Medulla oblongata (tissue), 1 donor: ENCODE results near the gene INPP1.

Experiments used
- DNase-seq: peaks from one replicate; pipeline ENCODE4 v3.0.0-alpha.2; 2015; ENCODE audit errors: extremely low spot score

Gene INPP1

DNA sequence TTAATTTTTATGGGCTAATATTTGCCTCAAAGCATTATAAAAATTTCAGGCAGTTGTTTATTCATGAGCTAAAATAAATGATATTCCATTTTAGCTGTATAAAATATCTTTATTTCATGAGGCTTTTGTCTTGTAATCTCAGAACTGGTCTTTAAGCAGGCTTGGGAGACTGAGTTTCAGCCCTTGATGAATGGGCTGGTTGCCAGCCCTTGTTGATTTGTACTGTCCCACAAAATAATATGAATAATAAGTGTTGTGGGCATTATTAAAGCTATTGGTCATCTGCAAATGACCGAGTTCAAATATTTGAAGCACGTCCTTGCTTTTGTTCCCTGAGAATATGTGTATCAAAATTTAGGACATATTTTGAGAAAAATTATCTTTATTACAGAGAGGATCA is 18.2 kb downstream of the INPP1 start:
- DNase-seq, result no peak

DNA sequence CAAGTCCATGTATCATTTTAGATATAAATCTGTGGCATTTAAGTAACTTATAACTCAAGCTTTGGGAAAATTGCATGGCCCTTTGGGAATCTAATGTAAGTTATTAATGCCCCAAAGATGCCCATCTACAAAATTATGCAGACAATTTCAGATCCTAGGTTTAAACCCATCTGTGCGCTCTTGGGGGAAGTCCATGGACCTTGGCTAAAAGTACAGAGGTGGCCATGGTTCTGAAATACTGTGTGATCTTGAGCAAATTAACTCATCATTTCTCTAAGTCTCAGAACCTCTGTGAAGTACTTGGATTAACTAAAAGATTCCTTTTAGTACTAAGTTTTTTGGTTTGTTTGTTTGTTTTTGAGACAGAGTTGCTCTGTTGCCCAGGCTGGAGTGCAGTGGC is 19.5 kb downstream of the INPP1 start:
- DNase-seq, result no peak

DNA sequence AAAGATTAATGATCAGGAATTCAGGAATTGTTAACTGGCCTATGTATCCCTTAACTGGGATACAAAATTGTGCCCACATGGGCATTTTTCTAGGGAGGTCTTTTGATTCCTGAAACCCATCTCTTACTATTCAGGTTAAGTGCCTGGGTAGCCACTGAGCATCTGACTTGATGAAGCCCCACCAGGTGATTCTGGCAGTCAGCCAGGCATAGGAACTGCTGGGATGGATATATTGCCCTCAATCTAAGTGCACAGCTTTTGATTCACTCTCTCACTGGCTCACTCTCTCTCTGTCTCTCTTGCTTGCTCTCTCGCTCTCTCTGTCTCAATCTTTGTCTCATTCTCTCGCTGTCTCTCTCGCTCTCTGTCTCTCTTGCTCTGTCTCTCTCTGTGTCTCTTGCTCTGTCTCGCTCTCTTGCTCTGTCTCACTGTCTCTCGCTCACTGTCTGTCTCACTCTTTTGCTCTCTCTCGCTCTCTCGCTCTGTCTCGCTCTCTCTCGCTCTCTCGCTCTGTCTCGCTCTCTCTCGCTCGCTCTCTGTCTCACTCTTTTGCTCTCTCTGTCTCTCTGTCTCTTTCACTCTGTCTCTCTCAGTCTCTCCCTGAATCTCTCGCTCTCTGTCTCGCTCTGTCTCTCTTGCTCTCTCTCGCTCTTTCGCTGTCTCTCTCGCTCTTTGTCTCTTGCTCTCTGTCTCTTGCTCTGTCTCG is 22.3 kb downstream of the INPP1 start:
- no peak for DNase-seq

DNA sequence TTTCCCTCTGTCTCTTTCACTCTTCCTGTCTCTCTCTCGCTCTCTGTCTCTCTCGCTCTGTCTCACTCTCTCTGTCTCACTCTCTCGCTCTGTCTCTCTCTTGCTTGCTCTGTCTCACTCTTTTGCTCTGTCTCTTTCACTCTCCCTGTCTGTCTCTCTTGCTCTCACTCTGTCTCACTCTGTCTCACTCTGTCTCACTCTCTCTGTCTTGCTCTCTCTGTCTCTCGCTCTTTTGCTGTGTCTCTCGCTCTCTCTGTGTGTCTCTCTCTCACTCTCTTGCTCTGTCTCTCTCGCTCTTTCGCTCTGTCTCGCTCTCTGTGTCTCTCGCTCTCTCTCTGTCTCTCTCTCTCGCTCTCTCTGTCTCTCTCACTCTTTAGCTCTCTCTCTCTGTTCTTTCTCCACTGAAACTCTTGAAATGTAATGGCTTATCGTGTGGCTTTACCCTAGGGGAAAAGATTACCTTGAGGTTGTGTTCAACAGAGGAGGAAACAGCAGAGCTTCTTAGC is 22.9 kb downstream of the INPP1 start:
- DNase-seq, result no peak

DNA sequence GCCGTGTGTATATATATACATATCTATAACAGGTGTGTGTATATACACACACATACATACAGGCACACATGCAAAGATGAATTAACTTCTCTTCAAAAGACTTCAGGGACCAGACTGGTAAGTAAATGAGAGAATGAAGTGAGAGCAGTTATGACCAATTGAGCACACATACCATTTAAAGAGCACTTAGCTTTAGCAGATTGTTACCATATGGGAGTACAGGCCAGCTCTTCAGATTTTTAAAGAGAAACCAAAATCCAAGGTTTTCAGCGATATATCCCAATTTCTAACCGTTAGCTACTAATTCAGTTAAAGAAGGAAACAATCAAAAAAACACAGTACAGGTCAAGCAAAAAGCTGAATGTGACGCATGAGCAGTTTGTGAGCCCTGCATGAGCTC is 23.7 kb downstream of the INPP1 start:
- no peak for DNase-seq

DNA sequence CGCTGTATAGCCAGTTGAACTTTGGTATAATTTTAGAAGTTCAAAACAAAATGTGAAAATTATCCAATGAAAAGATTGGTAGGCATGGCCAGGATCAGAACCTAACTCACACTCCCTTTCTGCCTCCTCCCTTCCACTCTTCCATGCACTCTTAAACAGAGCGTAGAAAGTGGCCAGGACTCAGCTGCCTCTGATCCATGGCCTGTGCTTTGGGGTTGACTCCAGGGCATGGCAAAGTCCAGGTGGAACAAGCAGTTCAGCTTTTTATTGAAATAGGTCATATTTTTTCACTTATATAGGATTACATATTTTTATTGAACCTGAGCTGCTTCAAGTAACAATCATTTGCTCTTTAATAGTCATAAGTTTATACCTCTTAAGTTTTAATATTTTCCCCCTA is 26.2 kb downstream of the INPP1 start:
- no peak for DNase-seq

DNA sequence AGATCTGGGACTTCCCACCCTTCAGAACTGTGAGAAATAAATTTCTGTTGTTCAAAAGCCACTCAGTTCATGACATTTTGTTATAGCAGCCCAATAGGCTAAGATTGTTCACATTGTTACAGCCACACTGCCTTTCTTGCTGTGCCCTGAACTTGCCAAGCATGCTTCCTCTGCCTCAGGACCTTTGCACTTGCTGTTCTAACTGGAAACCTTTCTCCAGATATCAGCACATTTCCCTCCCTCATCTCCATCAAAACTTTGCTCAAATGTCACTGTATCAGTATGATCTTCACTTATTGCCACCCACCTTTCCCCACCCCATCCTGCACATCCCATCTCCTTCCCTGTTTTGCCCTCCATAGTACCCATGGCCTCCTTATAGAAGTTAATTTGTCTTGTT is 32.7 kb downstream of the INPP1 start:
- no peak for DNase-seq

DNA sequence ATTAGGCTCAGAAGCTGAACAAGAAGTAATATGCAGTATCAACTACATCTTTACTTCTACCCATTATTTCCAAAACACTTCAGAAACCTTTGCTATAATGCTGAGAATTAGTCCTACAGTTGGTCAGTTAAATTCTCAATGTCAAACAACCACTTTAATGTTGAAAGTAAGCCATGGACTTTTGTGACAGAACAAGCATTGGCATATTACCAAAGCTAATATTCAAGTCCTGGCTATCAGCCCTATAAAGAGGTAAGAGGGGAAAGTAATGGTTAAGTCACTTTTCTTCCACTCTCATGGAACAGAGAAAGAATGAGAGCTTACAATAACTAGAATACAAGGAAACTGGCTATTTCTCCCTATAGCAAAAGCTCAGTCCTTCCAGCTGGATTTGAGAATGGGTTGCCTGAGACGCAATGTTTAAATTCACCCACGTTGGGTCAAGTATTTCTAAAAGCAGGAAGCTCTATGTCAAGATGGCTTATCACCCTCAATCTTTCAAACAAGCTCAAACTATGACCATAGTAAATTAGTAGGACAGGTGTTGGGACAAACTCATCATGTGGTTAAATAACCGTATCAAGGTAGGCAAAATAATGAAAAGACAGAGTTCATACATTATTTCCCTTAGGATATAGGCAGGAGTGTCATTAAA is 33.3 kb downstream of the INPP1 start:
- DNase-seq, result no peak

DNA sequence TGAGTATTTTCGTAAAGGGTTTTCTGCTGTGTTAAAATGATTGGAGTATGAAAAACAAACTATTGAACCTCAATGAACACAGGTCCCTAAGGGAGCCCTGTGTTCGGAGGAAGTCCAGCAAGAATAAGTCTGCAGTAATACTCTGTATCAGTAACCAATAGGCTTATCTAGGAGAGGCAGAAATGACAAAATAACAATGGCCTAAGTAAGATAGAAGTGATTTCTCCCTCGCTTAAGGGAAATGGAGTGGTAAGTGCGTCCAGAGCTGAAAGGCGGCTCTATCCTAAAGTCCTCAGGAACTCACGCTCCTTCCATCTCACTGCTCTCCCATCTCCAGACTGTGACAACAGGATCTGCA is 35.5 kb downstream of the INPP1 start:
- DNase-seq, result no peak

DNA sequence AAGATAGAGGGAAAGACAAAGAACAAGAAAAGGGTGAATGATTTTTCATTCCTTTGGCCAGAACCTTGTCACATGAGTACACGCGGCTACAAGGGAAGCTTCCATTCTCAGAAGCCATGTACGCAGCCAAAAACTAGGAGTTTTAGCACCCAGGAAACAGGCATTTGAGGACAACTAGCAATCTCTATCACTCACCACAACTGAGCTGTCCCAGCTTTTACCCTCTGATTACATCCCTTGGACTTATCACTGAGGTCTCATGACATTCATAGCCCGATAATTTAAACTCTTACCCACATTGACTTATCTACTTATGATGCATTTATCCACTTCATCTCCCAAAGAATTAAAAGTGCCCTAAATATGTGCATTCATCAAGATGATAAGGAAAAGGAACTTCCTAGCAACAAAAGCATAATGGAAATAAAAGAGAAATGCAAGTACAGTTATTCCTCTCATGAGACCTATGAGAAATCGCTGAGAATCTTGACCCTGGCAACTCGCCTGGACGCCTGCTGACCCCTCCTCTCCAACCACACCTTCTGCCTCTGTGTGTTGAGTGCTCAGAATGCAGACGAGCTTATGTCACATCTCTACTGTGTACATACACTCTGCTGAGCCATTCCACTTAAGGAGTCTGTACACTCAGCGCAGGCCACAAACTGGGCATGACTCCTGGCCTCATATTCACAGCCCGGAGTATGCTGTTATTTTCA is 36.0 kb downstream of the INPP1 start:
- no peak for DNase-seq

DNA sequence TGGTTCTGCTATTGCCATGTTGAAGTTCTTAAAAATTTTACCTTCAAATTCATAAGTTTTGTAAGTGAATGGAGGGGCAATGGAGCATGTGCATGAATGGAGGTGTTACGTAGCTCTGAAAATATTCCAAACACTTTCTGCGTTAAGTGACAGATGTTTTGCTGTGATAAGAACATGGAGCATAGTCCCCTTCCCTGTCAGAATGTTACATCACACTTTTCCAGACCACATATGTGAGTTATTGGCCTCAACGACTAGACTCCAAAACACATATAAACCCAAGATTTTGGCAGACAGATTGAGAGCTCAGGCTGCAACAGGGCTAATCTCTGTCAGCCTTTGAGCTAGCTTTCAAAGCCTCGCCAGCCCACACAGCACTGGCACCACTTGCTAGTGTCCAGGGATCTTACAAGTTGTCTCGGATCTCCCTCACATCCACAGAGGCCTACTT is 37.6 kb downstream of the INPP1 start:
- DNase-seq, result no peak

DNA sequence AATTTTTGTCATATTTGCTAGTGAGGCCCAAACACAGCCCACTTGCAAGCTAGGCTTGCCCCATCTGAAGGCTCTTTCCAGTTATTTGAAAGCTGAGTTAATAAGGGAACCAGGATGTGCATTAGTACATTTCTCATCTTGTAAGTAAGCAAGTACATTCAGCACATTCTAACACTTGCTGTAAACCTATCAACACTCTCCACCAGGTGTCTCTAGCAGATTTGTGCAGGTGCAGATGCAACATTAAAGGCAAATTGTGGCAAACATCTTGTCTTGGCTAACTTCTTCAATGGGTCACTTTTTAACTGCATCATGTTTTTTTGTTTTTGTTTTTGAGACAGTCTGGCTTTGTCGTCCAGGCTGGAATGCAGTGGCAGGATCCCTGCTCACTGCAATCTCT is 39.5 kb downstream of the INPP1 start:
- peak; percentile 59 for DNase-seq

DNA sequence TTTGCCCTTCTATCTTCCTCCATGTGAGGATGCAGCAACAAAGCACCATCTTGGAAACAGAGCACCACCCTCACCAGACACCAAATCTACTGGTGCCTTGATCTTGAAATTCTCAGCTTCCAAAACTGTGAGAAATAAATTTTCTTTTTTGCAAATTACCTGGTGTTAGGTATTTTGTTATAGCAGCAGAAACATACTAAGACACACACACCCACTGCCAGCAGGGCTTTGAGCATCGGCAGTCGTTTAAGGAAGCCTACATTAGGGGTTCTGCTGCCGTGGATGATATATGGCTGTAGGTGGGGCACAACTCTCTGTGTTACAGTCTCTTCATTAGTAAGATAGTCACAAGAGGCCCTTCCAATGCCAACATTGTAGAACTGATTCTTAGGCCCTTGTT is 44.0 kb downstream of the INPP1 start:
- DNase-seq, result no peak

DNA sequence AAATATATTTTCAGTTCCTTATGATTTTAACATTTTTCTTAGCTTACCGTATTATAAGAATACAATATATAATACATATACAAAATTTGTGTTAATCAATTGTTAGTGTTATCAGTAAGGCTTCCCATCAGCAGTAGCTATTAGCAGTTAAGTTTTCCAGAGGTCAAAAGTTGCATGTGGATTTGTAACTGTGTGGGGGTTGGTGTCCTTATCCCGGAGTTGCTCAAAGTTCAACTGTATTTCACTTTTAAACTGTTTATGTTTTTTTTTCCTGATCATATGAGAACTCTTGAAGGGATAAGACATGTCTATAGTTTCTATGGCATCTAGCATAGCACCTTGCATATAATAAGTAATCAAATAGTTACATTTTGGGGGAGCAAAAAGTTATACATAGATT is 52.9 kb downstream of the INPP1 start:
- DNase-seq, result no peak

DNA sequence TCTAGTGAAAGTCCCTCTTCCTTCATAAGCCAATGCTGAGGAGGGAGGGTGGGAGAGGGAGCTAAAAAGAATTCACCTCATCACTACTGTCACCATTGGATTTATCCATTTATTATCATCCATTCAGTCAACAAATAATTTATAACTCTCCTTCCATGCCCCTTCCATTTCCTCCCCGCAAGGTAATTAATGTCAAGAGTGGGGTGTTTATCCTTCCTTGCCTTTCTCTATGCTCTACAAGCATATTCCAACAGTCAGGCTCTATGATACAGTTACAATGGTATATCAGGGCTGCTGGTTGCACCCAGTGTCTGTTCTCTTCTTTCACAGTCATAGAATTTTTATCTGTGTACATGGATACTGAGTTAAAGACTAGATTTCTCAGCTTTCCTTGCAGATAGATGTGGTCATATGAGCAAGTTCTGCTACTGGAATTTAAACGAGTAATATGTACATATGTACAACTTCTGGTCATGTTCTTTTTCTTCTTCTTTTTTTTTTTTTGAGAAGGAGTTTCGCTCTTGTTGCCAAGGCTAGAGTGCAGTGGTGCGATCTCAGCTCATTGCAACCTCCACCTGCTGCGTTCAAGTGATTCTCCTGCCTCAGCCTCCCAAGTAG is 59.7 kb downstream of the INPP1 start:
- DNase-seq, result no peak

DNA sequence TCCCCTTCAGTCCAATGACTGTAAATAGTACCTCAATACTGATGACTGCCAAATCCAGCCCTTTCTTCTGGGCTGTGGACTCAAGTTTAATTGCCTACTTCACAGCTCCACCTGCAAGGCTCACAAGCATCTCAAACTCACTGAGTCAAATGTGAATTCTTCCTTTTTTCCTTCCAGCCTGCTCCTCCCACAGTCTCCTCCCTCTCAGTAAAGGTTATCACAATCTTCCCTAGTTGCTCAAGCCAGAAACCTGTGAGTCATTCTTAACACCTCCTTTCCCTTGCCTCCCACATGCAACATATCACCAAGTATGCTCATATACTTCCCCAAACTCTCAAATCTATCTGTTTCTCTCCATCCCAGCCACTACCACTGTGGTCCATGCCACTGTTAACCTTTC is 61.1 kb downstream of the INPP1 start:
- no peak for DNase-seq

DNA sequence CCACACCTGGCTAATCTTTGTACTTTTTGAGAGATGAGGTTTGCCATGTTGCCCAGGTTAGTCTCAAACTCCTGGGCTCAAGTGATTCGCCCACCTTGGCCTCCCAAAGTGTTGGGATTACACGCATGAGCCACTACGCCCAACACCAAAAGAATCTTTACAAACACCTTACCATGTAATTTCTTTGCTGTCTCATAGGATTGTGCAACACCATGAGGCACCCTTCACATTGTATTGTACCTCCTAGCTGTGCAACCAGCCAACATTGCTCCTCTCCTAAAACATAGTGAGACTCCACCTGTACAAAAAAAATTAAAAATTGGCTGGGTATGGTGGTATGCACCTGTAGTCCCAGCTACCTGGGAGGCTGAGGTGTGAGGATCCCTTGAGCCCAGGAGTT is 61.7 kb downstream of the INPP1 start:
- no peak for DNase-seq

DNA sequence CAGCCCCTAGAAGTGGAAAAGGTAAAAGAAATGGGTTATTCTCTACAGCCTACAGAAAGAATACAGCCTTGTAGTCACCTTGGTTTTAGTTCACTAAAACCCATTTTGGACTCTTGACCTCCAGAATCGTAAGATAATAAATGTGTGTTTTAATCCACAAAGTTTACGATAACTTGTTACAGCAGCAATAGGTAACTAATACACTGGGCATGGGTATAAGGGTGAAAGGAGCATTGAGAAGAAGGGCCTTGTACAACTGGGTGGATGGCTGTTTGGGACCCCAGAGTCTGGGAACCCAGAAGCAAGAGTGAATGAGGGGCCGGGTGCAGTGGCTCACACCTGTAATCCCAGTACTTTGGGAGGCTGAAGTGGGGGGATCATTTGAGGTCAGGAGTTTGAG is 62.6 kb downstream of the INPP1 start:
- DNase-seq, result no peak

DNA sequence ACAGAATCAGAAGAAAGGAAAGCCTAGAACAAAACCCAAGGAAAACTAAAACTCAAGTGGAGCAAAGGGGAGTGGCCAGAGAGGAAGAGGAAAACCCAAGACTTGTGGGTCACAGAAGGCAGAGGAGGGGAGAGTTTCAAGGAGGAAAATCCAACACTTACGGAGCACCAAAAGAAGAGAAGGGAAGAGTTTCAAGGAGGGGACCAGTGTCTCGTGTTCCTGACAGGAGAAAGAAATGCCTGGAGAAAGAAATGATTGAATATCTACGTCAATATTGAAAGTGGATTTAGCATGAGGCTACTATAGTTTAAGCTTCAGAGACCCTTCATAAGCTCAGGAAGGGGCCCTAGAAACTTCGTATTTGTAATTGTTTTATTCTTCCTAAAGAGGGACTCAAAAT is 63.4 kb downstream of the INPP1 start:
- no peak for DNase-seq

DNA sequence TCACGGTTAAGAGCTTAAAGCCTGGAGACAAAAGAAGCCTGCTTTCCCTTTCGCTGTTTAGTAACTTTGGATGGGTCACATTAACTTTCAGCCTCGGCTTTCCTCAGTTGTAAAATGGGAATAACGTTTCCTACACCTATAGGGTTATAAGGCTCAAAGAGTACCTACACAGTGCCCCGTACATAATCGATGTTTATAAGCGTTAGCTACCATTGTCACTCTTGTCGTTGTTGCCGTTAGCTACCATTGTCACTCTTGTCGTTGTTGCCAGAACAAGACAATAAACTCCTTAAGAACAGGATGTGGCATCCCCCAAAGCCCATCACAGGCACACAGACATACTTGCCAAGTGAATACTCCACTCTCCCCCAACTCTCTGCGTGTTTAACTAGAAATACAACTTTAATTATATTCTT is 63.9 kb downstream of the INPP1 start:
- DNase-seq, result peak; percentile 55

DNA sequence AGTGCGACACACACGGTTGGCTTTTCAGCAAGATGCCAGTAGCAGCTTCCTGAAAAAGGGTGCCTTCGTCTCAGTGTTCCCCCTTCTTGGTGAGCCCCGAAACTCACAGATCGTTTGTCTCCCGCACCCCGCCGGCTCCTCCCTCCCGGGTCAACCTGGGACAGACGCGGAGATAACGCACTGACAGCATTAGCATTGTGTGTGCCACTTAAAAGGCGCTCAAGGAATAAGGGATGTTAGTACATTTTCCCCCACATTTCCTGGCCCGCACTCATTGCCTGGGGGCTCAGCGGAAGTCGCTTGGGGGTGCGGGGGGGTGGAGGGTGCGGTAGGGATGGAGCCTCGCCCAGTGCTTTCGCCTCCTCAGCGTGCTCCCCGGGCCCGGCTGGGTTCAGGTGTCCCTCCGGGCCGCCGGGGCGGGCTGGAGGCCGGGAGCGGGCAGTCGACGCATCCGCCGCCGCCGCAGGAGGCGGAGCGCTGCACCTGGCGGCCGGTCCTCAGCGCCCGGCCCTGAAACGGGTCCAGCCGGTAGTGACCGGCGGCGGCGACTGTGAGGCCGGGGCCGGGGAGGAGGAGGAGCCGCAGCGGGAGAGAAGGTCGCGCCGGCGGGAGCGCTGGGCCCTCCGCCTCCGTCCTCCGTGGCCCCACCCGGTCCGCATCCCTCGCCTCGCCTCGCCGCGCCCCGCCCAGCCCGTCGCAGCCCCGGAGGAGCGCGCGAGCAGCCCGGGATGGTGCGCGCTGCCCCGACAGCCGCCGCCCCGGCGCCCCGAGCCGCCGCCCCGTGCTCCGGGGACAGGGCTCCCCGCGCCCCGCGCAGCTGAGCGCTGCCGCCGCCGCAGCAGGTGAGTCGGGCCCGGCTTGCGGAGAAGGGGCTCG is 64.5 kb downstream of the INPP1 start, which contains the start of gene MFSD6:
Gene MFSD6 (plus strand): TSS at position 694 of the 876 bp plus-strand sequence. CDS start 27,675 bp downstream, outside the sequence.
- DNase-seq, result peak; percentile 45
